GM23338 (cell line): ENCODE measurements around the gene SIL1. TPM values are rescaled to one million over a fixed set of nuclear protein-coding genes. Genes with fewer than 3 reads are reported as not detected.

Experiments
- ATAC-seq: fragments of 200-7000 bp; cut with Tn5 transposase; 3 replicates; pipeline ENCODE4 v1.9.1; 2020
- DNase-seq: peaks from one replicate; pipeline ENCODE4 v3.0.0-alpha.2; 2015; ENCODE audit warnings: low spot score
- H2AFZ ChIP-seq: fragments of 200-600 bp; sonication (generic); 2 replicates; pipeline ENCODE4 v1.8.0; 2016; ENCODE audit warnings: antibody characterized with exemption, mild to moderate bottlenecking, moderate library complexity
- H3F3A ChIP-seq: fragments of 200-600 bp; sonication (generic); replicated peaks from 2 replicates; pipeline ENCODE4 v1.8.0; 2017; ENCODE audit warnings: antibody characterized with exemption, mixed run types, low read depth
- H3K27ac ChIP-seq: fragments of 200-600 bp; sonication (generic); 2 replicates; pipeline ENCODE4 v1.6.1; 2016; ENCODE audit warnings: low read depth
- H3K27me3 ChIP-seq: fragments of 200-600 bp; sonication (generic); 2 replicates; pipeline ENCODE4 v1.8.0; 2016; ENCODE audit warnings: mild to moderate bottlenecking, mixed run types, moderate library complexity; ENCODE audit not compliant: insufficient read depth
- H3K36me3 ChIP-seq: fragments of 200-600 bp; sonication (generic); 2 replicates; pipeline ENCODE4 v1.8.0; 2016; ENCODE audit warnings: mild to moderate bottlenecking; ENCODE audit not compliant: insufficient read depth
- H3K4me1 ChIP-seq: fragments of 200-600 bp; sonication (generic); 2 replicates; pipeline ENCODE4 v1.8.0; 2016; ENCODE audit warnings: mild to moderate bottlenecking, moderate library complexity; ENCODE audit not compliant: insufficient read depth
- H3K4me2 ChIP-seq: fragments of 200-600 bp; sonication (generic); 2 replicates; pipeline ENCODE4 v1.7.1; 2017; ENCODE audit warnings: mixed run types
- H3K4me3 ChIP-seq: fragments of 200-600 bp; sonication (generic); 2 replicates; pipeline ENCODE4 v1.6.1; 2016; ENCODE audit warnings: mixed run types
- H3K79me2 ChIP-seq: fragments of 200-600 bp; sonication (generic); replicated peaks from 2 replicates; pipeline ENCODE4 v1.8.0; 2017; ENCODE audit warnings: mild to moderate bottlenecking; ENCODE audit not compliant: insufficient read depth
- H3K9me2 ChIP-seq: fragments of 200-600 bp; sonication (generic); 2 replicates; pipeline ENCODE4 v1.8.0; 2017; ENCODE audit not compliant: insufficient read depth
- H4K20me1 ChIP-seq: fragments of 200-600 bp; sonication (generic); replicated peaks from 2 replicates; pipeline ENCODE4 v1.8.0; 2017; ENCODE audit warnings: mild to moderate bottlenecking; ENCODE audit not compliant: insufficient read depth
- H3K27ac Mint-ChIP-seq: 2 replicates; pipeline ENCODE4 v1.8.0; 2020; ENCODE audit warnings: inconsistent platforms, mild to moderate bottlenecking, moderate library complexity, mixed read lengths
- H3K27me3 Mint-ChIP-seq: 3 replicates; pipeline ENCODE4 v1.8.0; 2022; ENCODE audit warnings: low read depth, mild to moderate bottlenecking, moderate library complexity, mixed read lengths, inconsistent platforms; ENCODE audit not compliant: insufficient read depth, poor library complexity
- H3K36me3 Mint-ChIP-seq: 3 replicates; pipeline ENCODE4 v1.8.0; 2021; ENCODE audit warnings: low read depth, mild to moderate bottlenecking, inconsistent platforms, moderate library complexity, mixed read lengths
- H3K4me1 Mint-ChIP-seq: 3 replicates; pipeline ENCODE4 v1.8.0; 2020; ENCODE audit warnings: mild to moderate bottlenecking, inconsistent platforms, mixed read lengths
- H3K4me3 Mint-ChIP-seq: 3 replicates; pipeline ENCODE4 v1.8.0; 2021; ENCODE audit warnings: moderate library complexity, mild to moderate bottlenecking, inconsistent platforms, mixed read lengths
- H3K9me3 Mint-ChIP-seq: 3 replicates; pipeline ENCODE4 v1.8.0; 2020; ENCODE audit warnings: moderate library complexity, mild to moderate bottlenecking, inconsistent platforms, mixed read lengths
- CREB1 ChIP-seq: fragments of 250-450 bp; sonication (Bioruptor Pico); IDR thresholded peaks from 2 replicates; pipeline ENCODE4 v1.5.0; 2020; ENCODE audit warnings: low read depth, mild to moderate bottlenecking, moderate library complexity
- CTCF ChIP-seq, 2 experiments: fragments of 200-600 bp in 1 of 2; sonication (generic) in 1 of 2; conservative IDR thresholded peaks; 2 replicates each; pipeline versions ENCODE4 v1.5.1 to v1.6.1; 2016 to 2017; ENCODE audit warnings: antibody characterized with exemption in 2 of 2, low read depth in 2 of 2, mild to moderate bottlenecking in 2 of 2, moderate library complexity in 1 of 2
- ETS1 ChIP-seq: IDR thresholded peaks from 2 replicates; pipeline ENCODE4 v1.6.1; 2016; ENCODE audit warnings: antibody characterized with exemption
- EZH2 ChIP-seq: fragments of 200-600 bp; sonication (generic); IDR thresholded peaks from one replicate; pipeline ENCODE4 v1.8.0; 2017; ENCODE audit warnings: antibody characterized with exemption, mild to moderate bottlenecking, low read depth; ENCODE audit not compliant: unreplicated experiment
- EZH2phosphoT487 ChIP-seq: fragments of 200-600 bp; sonication (generic); IDR thresholded peaks from one replicate; pipeline ENCODE4 v1.8.1; 2018; ENCODE audit warnings: antibody characterized with exemption; ENCODE audit not compliant: unreplicated experiment
- JUNB ChIP-seq: IDR thresholded peaks from one replicate; pipeline ENCODE4 v1.6.1; 2016; ENCODE audit warnings: antibody characterized with exemption; ENCODE audit not compliant: unreplicated experiment
- NANOG ChIP-seq: IDR thresholded peaks from 2 replicates; pipeline ENCODE4 v1.6.1; 2016; ENCODE audit warnings: antibody characterized with exemption, borderline replicate concordance
- POLR2AphosphoS5 ChIP-seq: IDR thresholded peaks from 2 replicates; pipeline ENCODE4 v1.6.1; 2016; ENCODE audit warnings: antibody characterized with exemption, low read depth
- REST ChIP-seq: IDR thresholded peaks from one replicate; pipeline ENCODE4 v1.6.1; 2018; ENCODE audit warnings: antibody characterized with exemption; ENCODE audit not compliant: unreplicated experiment
- STAT1 ChIP-seq: IDR thresholded peaks from one replicate; pipeline ENCODE4 v1.6.1; 2016; ENCODE audit warnings: antibody characterized with exemption; ENCODE audit not compliant: unreplicated experiment
- ZNF114 ChIP-seq: fragments of 250-450 bp; sonication (Bioruptor Pico); IDR thresholded peaks from 2 replicates; pipeline ENCODE4 v1.5.0; 2020; ENCODE audit warnings: mild to moderate bottlenecking, moderate library complexity
- ZNF331 ChIP-seq: fragments of 250-450 bp; sonication (Bioruptor Pico); IDR thresholded peaks from 2 replicates; pipeline ENCODE4 v1.5.0; 2020; ENCODE audit warnings: low read depth, mild to moderate bottlenecking, moderate library complexity
- ZNF462 ChIP-seq: fragments of 250-450 bp; sonication (Bioruptor Pico); IDR thresholded peaks from 2 replicates; pipeline ENCODE4 v1.5.0; 2020; ENCODE audit warnings: mild to moderate bottlenecking, moderate library complexity
- polyA plus RNA-seq: library from polyadenylated mRNA; unstranded; fragments of >200 nt; fragmentation: Nextera tagmentation; extraction: Ambion mirVana; gene quantifications from 2 replicates; pipeline ENCODE4 v1.2.1, GENCODE V29; 2016
- total RNA-seq: library from RNA; depleted of rRNA; stranded (reverse); fragments of >200 nt; shearing (Covaris generic); gene quantifications from 2 replicates; pipeline ENCODE4 v1.2.3, GENCODE V29; 2014

The SIL1 gene
- total and polyA plus RNA-seq, 2 experiments from 2014 or later, result 5.5 to 5.9 TPM

GRCh38 chr5:139205124-139205523, 7.0 kb upstream of the SIL1 start:
- Mint-ChIP-seq H3K27ac (no peak overlapping the region), H3K27me3 (peaks cover 2% of the 10 kb centered on the region), H3K9me3 (no peaks in the 10 kb centered on the region), H3K36me3 (no peaks in the 10 kb centered on the region), H3K4me3 (no peak overlapping the region), H3K4me1 (peaks cover 4% of the 10 kb centered on the region; the same call in 2 of the 3 replicates)
- Histone ChIP-seq H3K4me1 (no peaks in the 10 kb centered on the region), H3K79me2 (no peaks in the 10 kb centered on the region), H3K27ac (no peak overlapping the region), H3K4me2 (no peak overlapping the region), H4K20me1 (no peaks in the 10 kb centered on the region), H3K27me3 (no peaks in the 10 kb centered on the region), H3K9me2 (no peaks in the 10 kb centered on the region; the same call in 1 of the 2 replicates), H3F3A (no peaks in the 10 kb centered on the region), H3K36me3 (no peaks in the 10 kb centered on the region), H3K4me3 (no peak overlapping the region), H2AFZ (no peak overlapping the region; the same call in 1 of the 2 replicates)
- no peak for ATAC-seq
- TF ChIP-seq POLR2AphosphoS5 (no peak), NANOG (no peak), CTCF (conservative IDR thresholded peaks at IDR 0.05; ENCODE audit: low read depth in 2 of 2) (no peak), ZNF331 (CRISPR knock-in tag) (no peak), ETS1 (no peak), EZH2 (no peak), CREB1 (CRISPR knock-in tag) (no peak), EZH2phosphoT487 (no peak), REST (no peak), STAT1 (no peak), ZNF462 (no peak), ZNF114 (CRISPR knock-in tag) (no peak), JUNB (no peak)
- DNase-seq, result no peak
